8988T (cell line): ENCODE measurements around the gene OR56B4.

Experiments used
- DNase-seq: peaks from one replicate; pipeline ENCODE4 v3.0.0; 2011

OR56B4 gene

GRCh38 chr11:6152126-6152525, 44.6 kb downstream of the OR56B4 start:
- DNase-seq, result no peak

- DNase-seq, result no peak
These were observed 49.3 kb downstream of the OR56B4 start for GRCh38 chr11:6156628-6157359.
